SK-N-DZ (cell line): Measurements from ENCODE around the gene APOL3.
"Not testable (repeated sequence)": the region's sequence is repeated elsewhere in the genome, so short reads cannot be mapped to it uniquely, and the experiment has no call there.

ENCODE experiments used
- DNase-seq: peaks from one replicate; pipeline ENCODE4 v3.0.0-alpha.2; 2015; ENCODE audit warnings: low spot score

The APOL3 gene

DNA sequence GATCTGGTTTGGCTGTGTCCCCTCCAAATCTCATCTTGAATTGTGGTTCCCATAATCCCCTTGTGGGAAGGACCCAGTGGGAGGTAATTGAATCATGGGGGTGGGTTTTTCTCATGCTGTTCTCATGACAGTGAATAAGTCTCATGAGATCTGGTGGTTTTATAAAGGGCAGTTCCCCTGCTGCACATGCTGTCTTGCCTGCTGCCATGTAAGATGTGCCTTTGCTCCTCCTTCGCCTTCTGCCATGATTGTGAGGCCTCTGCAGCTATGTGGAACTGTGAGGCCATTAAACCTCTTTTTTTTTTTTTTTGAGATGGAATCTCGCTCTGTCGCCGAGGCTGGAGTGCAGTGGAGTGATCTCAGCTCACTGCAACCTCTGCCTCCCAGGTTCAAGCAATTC lies 59.6 kb downstream of the APOL3 start:
- DNase-seq: not testable (repeated sequence)

GRCh38 chr22:36100134-36100824 lies 60.3 kb downstream of the APOL3 start:
- DNase-seq: no peak

DNA sequence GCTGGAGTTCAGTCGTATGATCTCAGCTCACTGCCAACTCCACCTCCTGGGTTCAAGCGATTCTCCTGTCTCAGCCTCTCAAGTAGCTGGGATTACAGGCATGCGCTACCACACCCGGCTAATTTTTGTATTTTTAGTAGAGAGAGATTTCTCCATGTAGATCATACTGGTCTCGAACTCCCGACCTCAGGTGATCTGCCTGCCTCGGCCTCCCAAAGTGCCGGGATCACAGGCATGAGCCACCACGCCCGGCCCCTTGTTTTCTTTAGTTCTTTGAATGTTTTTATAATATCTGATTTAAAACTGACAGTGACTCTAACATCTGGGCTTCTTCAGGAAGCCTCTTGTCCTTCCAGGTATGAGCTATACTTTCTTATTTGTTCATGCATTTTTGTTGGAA lies 61.0 kb downstream of the APOL3 start:
- DNase-seq: not testable (repeated sequence)

DNA sequence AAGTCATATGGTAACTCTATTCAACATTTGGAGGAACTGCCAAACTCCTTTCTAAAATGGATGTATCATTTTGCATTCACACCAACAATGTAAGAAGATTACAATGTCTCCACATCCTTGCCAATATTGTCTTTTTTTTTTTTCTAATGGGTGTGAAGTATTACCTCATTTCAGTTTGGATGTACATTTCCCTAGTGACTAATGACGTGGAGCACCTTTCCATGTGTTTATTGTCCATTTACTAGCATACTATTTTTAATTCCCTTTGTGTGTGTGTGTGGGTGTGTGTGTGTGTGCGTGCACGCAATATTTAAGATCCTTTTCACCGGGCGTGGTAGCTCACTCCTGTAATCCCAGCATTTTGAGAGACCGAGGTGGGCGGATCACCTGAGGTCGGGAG lies 62.7 kb downstream of the APOL3 start:
- DNase-seq: no peak

GRCh38 chr22:36090772-36091171 lies 69.8 kb downstream of the APOL3 start:
- not testable (repeated sequence) for DNase-seq
